Islet of Langerhans (tissue), 1 donor: Measurements from ENCODE around the gene AMN.

Experiments
- FAIRE-seq: peaks from one replicate; lab custom pipeline; 2011; peaks lifted over from hg19 to GRCh38; lab: Jason Lieb, UNC

The AMN gene

GRCh38 chr14:102966681-102967505 is 44.4 kb downstream of the AMN start:
- FAIRE-seq = no peak

DNA sequence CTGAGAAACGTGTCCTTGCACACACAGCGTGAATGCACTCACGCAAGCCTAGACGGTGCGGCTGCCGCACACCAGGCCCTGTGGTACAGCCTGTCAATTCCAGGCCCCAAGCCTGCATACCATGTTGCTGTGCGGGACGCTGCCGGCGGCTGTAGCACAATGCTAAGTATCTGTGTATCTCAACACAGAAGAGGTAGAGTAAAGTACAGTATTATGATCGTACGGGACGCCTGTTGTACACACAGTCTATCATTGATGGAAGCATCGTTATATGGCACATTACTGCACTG is 45.0 kb downstream of the AMN start:
- FAIRE-seq = no peak

DNA sequence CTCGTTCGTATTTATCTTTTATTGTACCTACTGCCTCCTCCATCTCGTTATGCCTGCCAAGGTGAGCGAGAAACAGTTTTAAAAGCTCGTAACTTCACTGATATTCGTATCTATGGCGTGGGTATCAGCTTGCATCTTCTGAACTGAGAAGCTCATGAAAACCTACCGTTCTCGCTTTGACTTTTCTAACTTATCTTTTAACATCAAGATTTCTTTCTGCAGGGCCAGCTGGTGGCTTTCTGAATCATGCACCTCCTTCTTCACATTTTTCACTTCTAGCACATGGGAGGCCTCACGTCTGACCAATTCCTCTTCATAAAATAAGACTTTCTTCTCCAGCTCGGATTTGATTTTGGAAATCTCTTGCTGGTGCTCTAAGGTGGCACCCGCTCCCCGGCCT is 45.8 kb downstream of the AMN start:
- no peak for FAIRE-seq

GRCh38 chr14:102969060-102969791 is 46.8 kb downstream of the AMN start:
- FAIRE-seq = no peak

- FAIRE-seq = no peak
These were observed 47.4 kb downstream of the AMN start for GRCh38 chr14:102969901-102970300.

GRCh38 chr14:102970496-102970895 is 48.0 kb downstream of the AMN start:
- no peak for FAIRE-seq

GRCh38 chr14:102971314-102971713 is 48.9 kb downstream of the AMN start:
- no peak for FAIRE-seq

GRCh38 chr14:102971836-102972606 is 49.6 kb downstream of the AMN start:
- FAIRE-seq = no peak

DNA sequence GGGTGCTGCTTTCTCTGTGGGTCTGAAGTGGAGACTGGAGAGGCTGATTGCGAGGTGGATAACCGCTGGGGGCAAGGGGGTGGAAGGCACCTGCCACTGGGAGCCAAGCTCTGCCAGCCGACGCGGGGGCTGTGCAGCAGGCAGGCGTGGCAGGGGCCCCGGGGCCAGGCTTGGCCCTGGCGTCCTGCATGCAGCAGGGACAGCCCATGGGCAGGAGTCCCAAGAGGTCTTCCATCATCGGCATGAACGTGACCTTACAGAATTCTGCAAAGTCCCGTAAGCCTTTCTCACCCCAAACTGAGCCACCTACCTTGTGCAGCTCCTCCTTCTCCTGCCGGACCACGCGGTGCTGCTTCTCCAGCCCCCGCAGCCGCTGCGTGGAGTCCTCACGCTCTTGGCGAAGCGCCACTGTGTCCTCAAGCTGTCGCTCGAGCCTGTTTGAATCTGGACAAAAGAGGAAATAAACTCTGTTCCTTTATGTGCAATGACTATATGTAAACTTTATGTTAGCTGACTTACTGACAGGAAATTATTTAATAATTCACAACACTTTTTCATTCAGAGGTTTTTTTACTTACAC is 51.3 kb downstream of the AMN start:
- no peak for FAIRE-seq

- no peak for FAIRE-seq
These were observed 53.2 kb downstream of the AMN start for GRCh38 chr14:102975662-102976061.

DNA sequence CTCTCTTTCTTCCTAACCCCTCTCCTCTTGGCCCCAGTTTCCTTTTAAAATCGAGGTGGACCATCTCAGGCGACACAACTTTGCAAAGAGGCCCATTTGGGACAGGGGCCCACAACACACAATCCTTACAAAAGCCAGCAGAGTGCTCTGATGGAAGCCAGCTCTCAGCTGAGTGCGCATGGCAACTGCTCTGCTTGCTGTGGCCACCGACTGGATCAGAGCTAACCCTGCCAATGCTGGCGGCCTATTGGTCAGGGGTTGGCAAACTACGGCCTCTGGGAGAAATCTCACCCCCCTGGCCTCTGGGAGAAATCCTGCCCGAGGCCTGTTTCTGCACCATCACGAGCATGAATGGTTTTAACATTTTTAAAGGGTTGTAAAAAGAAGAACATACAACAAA is 55.0 kb downstream of the AMN start:
- FAIRE-seq = no peak

DNA sequence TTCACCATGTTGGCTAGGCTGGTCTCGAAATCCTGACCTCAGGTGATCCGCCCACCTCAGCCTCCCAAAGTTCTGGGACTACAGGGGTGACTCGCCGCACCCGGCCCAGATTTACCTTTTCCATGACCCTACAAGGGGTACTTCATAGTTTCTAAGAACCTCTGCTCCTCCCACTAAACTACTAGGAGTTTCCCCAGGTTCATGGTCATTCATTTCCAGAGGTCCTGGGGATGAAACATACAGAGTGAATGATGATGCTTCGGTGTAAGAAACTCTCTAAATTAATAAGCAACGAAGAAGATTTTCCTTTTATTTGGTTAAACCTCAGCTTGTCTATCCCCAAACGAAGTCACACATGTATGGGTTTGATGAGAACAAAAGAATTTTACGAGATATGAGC is 56.9 kb downstream of the AMN start:
- no peak for FAIRE-seq

DNA sequence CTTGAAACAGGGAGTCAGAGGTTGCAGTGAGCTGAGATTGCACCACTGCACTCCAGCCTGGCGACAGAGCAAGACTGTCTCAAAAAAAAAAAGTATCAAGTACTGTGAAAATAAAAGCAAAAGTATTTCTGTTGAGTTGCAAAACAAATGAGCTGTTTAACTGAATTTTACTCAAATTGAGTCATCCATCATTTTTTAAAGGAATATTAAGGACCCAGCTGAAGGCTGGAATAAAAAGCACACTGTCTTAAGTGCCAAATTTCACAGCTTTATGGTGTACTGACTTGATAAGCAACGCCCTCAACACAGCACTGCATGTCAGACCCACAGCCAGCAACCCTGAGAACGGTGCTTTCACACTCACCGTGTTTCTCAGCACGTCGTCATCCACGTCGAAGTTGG is 57.9 kb downstream of the AMN start:
- no peak for FAIRE-seq
